GM12891 (cell line): Measurements from ENCODE around the gene LRP1B.

Experiments used
- PAX5 ChIP-seq: IDR thresholded peaks from 2 replicates; pipeline ENCODE4 v1.6.1; 2011; ENCODE audit warnings: low read length, moderate library complexity, mild to moderate bottlenecking; ENCODE audit not compliant: insufficient read depth, severe bottlenecking
- POLR2A ChIP-seq: IDR thresholded peaks from 2 replicates; pipeline ENCODE4 v1.6.1; 2011; ENCODE audit warnings: low read depth, low read length, control low read depth
- POLR2AphosphoS5 ChIP-seq: IDR thresholded peaks from 2 replicates; pipeline ENCODE4 v1.6.1; 2011; ENCODE audit warnings: low read depth, low read length, control low read depth
- POU2F2 ChIP-seq: IDR thresholded peaks from 2 replicates; pipeline ENCODE4 v1.6.1; 2011; ENCODE audit warnings: low read depth, mild to moderate bottlenecking, control low read depth, low read length, moderate library complexity
- SPI1 ChIP-seq: IDR thresholded peaks from 2 replicates; pipeline ENCODE4 v1.6.1; 2011; ENCODE audit warnings: low read depth, low read length, control low read depth
- TAF1 ChIP-seq: IDR thresholded peaks from 2 replicates; pipeline ENCODE4 v1.6.1; 2011; ENCODE audit warnings: low read depth, low read length, control low read depth

- TF ChIP-seq TAF1 = no peak
- TF ChIP-seq POLR2A = no peak
- no peak for TF ChIP-seq POLR2AphosphoS5
- no peak for TF ChIP-seq SPI1
- TF ChIP-seq PAX5 = no peak
- TF ChIP-seq POU2F2 = no peak
Measured at GRCh38 chr2:142042536-142043199, 88.1 kb downstream of the LRP1B start.
